GM20000 (cell line): ENCODE data around the gene SRMS.
"Not testable (repeated sequence)": the region's sequence is repeated elsewhere in the genome, so short reads cannot be mapped to it uniquely, and the experiment has no call there.

Experiments used
- DNase-seq: peaks from one replicate; pipeline ENCODE4 v3.0.0; 2012; ENCODE audit warnings: low spot score
- CTCF ChIP-seq: IDR thresholded peaks from 2 replicates; pipeline ENCODE4 v1.5.1; 2012; ENCODE audit warnings: mild to moderate bottlenecking, control low read depth; ENCODE audit errors: extremely low read depth, missing control alignments

The SRMS gene

GRCh38 chr20:63560856-63561609 is 13.5 kb upstream of the SRMS start:
- no peak for DNase-seq
- no peak for TF ChIP-seq CTCF

GRCh38 chr20:63560333-63560805 is 12.8 kb upstream of the SRMS start:
- no peak for TF ChIP-seq CTCF
- no peak for DNase-seq

DNA sequence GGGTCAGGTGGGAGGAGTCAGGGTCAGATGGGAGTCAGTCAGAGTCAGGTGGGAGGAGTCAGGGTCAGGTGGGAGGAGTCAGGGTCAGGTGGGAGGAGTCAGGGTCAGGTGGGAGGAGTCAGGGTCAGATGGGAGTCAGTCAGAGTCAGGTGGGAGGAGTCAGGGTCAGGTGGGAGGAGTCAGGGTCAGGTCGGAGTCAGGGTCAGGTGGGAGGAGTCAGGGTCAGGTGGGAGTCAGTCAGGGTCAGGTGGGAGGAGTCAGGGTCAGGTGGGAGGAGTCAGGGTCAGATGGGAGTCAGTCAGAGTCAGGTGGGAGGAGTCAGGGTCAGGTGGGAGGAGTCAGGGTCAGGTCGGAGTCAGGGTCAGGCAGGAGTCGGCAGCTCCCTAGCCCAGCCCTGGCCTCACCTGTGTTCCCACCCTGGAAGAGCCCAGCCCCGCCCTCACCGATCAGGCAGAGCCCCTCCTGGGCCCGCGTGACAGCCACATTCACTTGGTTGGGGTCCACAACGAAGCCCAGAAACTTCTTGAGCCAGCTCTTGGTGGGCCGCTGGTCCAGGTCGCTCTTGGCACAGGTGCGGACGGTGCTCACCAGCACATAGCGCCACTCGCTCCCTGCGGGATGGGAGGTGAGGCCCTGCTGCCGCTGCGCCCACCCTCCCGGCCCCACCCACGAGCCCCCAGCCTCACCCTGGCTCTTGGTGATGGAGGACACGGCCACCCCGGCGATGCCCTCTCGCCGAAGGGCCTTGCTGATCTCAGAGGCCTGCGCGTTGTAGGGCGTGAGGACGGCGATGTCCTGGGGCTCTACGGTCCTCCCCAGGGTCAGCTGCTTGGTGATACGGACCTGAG is 12.2 kb upstream of the SRMS start:
- DNase-seq, result not testable (repeated sequence)

- no peak for DNase-seq
- no peak for TF ChIP-seq CTCF
These were observed 11.4 kb upstream of the SRMS start for GRCh38 chr20:63558804-63559484.

- no peak for DNase-seq
These were observed 9.9 kb upstream of the SRMS start for GRCh38 chr20:63557481-63557891.

GRCh38 chr20:63556873-63557478 is 9.4 kb upstream of the SRMS start:
- DNase-seq, result no peak
- no peak for TF ChIP-seq CTCF

More at GRCh38 chr20:63557481-63557891, 9.9 kb upstream of the SRMS start:
- TF ChIP-seq CTCF, result no peak

GRCh38 chr20:63555661-63556381 is 8.3 kb upstream of the SRMS start:
- no peak for TF ChIP-seq CTCF
- no peak for DNase-seq
